SU-DHL-6 (cell line): ENCODE measurements around the gene EVPLL.

Source experiments
- H2AFZ ChIP-seq: fragments of 200-600 bp; sonication (generic); 2 replicates; pipeline ENCODE4 v1.6.1; 2014; ENCODE audit warnings: low read depth, mild to moderate bottlenecking, moderate library complexity, mixed read lengths, antibody characterized with exemption, low read length; ENCODE audit not compliant: severe bottlenecking
- H3F3A ChIP-seq: fragments of 200-600 bp; shearing (Covaris generic); 2 replicates; pipeline ENCODE4 v1.6.0; 2016; ENCODE audit warnings: antibody characterized with exemption, mild to moderate bottlenecking; ENCODE audit not compliant: insufficient read depth
- H3K27ac ChIP-seq: fragments of 200-600 bp; sonication (generic); 2 replicates; pipeline ENCODE4 v1.5.1; 2016; ENCODE audit warnings: low read depth, mild to moderate bottlenecking, low read length, moderate library complexity, mixed read lengths
- H3K27me3 ChIP-seq: fragments of 200-600 bp; sonication (generic), shearing (Covaris generic); 2 replicates; pipeline ENCODE4 v1.6.0; 2014; ENCODE audit warnings: mild to moderate bottlenecking, low read length
- H3K36me3 ChIP-seq: fragments of 200-600 bp; sonication (generic); 2 replicates; pipeline ENCODE4 v1.6.1; 2014; ENCODE audit warnings: mild to moderate bottlenecking, low read length, mixed read lengths
- H3K4me2 ChIP-seq: fragments of 300-600, 200-600 bp; shearing (Covaris generic), sonication (generic); 2 replicates; pipeline ENCODE4 v1.6.0; 2014; ENCODE audit warnings: low read length, low read depth, mild to moderate bottlenecking; ENCODE audit not compliant: poor library complexity, severe bottlenecking
- H3K4me3 ChIP-seq: fragments of 200-600 bp; sonication (generic); 2 replicates; pipeline ENCODE4 v1.5.1; 2014; ENCODE audit warnings: antibody characterized with exemption, low read length, mild to moderate bottlenecking, mixed read lengths; ENCODE audit not compliant: insufficient read depth, poor library complexity, severe bottlenecking
- H3K79me2 ChIP-seq: fragments of 200-600 bp; sonication (generic); 2 replicates; pipeline ENCODE4 v1.6.1; 2014; ENCODE audit warnings: mild to moderate bottlenecking, low read length, moderate library complexity; ENCODE audit not compliant: insufficient read depth
- H3K9ac ChIP-seq: fragments of 200-600 bp; sonication (generic); 2 replicates; pipeline ENCODE4 v1.7.0; 2014; ENCODE audit warnings: mild to moderate bottlenecking, low read length
- H3K9me2 ChIP-seq: fragments of 200-600 bp; sonication (generic); replicated peaks from 2 replicates; pipeline ENCODE4 v1.6.1; 2014; ENCODE audit warnings: low read length; ENCODE audit not compliant: insufficient read depth
- H3K9me3 ChIP-seq: fragments of 200-600 bp; sonication (generic); 2 replicates; pipeline ENCODE4 v1.6.1; 2014; ENCODE audit warnings: low read length, mixed read lengths; ENCODE audit not compliant: insufficient read depth
- H4K20me1 ChIP-seq: fragments of 200-600 bp; sonication (generic); 2 replicates; pipeline ENCODE4 v1.6.1; 2014; ENCODE audit warnings: low read depth, mild to moderate bottlenecking, antibody characterized with exemption, low read length, moderate library complexity, mixed read lengths
- CTCF ChIP-seq: fragments of 200-600 bp; sonication (generic); IDR thresholded peaks from one replicate; pipeline ENCODE4 v1.5.1; 2017; ENCODE audit warnings: antibody characterized with exemption, mild to moderate bottlenecking, low read length, moderate library complexity; ENCODE audit not compliant: insufficient read depth, poor library complexity, severe bottlenecking
- EZH2phosphoT487 ChIP-seq: fragments of 200-600 bp; sonication (generic), shearing (Covaris generic); conservative IDR thresholded peaks from 2 replicates; pipeline ENCODE4 v1.6.1; 2018; ENCODE audit warnings: mild to moderate bottlenecking, antibody characterized with exemption, low read length, moderate library complexity, mixed read lengths

EVPLL gene

GRCh38 chr17:18361837-18362697, 15.5 kb upstream of the EVPLL start:
- Histone ChIP-seq H3K79me2 (peaks cover 38% of the 10 kb centered on the region), H4K20me1 (no peaks in the 10 kb centered on the region), H2AFZ (no peak overlapping the region), H3K9ac (peak overlapping the region; percentile 86), H3K9me3 (no peaks in the 10 kb centered on the region), H3K27ac (peak overlapping the region; percentile 51; the same call in 1 of the 2 replicates), H3K9me2 (no peaks in the 10 kb centered on the region), H3K4me3 (peak overlapping the region; percentile 80), H3F3A (no peaks in the 10 kb centered on the region), H3K36me3 (no peaks in the 10 kb centered on the region), H3K4me2 (peak overlapping the region; percentile 65), H3K27me3 (no peaks in the 10 kb centered on the region)
- TF ChIP-seq CTCF (no peak), EZH2phosphoT487 (no peak)

- H3K9me3 ChIP-seq, result no peaks in the 10 kb centered on the region
- peaks cover 32% of the 10 kb centered on the region for H3K79me2 ChIP-seq
- no peaks in the 10 kb centered on the region for H3K27me3 ChIP-seq
- H3K9me2 ChIP-seq, result no peaks in the 10 kb centered on the region
- peak overlapping the region; percentile 86 for H3K9ac ChIP-seq
- no peaks in the 10 kb centered on the region for H3F3A ChIP-seq
- TF ChIP-seq CTCF, result no peak
- H2AFZ ChIP-seq, result peak overlapping the region; percentile 81
- H3K27ac ChIP-seq, result peak overlapping the region; percentile 51
- no peaks in the 10 kb centered on the region for H4K20me1 ChIP-seq
- peak overlapping the region; percentile 80 for H3K4me3 ChIP-seq
- no peaks in the 10 kb centered on the region for H3K36me3 ChIP-seq
- peak overlapping the region; percentile 65 for H3K4me2 ChIP-seq
These were observed 14.9 kb upstream of the EVPLL start for GRCh38 chr17:18362698-18363100.

GRCh38 chr17:18363101-18364049, 14.2 kb upstream of the EVPLL start, which contains the start of gene SHMT1:
SHMT1 (minus strand) TSS chr17:18363550; CDS start chr17:18355981, 7,569 bp downstream.
- Histone ChIP-seq H4K20me1 (no peaks in the 10 kb centered on the region), H3K4me2 (peak within 1 kb of the TSS; percentile 74), H3K9ac (peak within 1 kb of the TSS; percentile 86), H3K4me3 (peak within 1 kb of the TSS; percentile 80), H2AFZ (peak within 1 kb of the TSS; percentile 81), H3F3A (no peaks in the 10 kb centered on the region), H3K27ac (peak within 1 kb of the TSS; percentile 51), H3K36me3 (no peaks in the 10 kb centered on the region), H3K79me2 (peaks cover 32% of the 10 kb centered on the region), H3K9me3 (no peaks in the 10 kb centered on the region), H3K9me2 (no peaks in the 10 kb centered on the region), H3K27me3 (no peaks in the 10 kb centered on the region)
- no peak for TF ChIP-seq CTCF
- TF ChIP-seq EZH2phosphoT487, result no peak
